GM19043 (cell line): ENCODE measurements around the gene SCAF8.
"Not testable (repeated sequence)": the region's sequence is repeated elsewhere in the genome, so short reads cannot be mapped to it uniquely, and the experiment has no call there.

Experiments
- ATAC-seq: cut with Tn5 transposase; IDR thresholded peaks from one replicate; pipeline ENCODE4 v1.9.1; 2021; ENCODE audit warnings: low read depth; ENCODE audit not compliant: unreplicated experiment

The SCAF8 gene

GRCh38 chr6:154768280-154768679 lies 35.1 kb downstream of the SCAF8 start:
- ATAC-seq = no peak

- ATAC-seq = peak; percentile 96
These were observed 40.4 kb downstream of the SCAF8 start for GRCh38 chr6:154773610-154774089.

- not testable (repeated sequence) for ATAC-seq
These were observed 45.9 kb downstream of the SCAF8 start for GRCh38 chr6:154779157-154779556.

GRCh38 chr6:154782193-154782592 lies 49.0 kb downstream of the SCAF8 start:
- no peak for ATAC-seq

- peak; percentile 67 for ATAC-seq
These were observed 50.0 kb downstream of the SCAF8 start for GRCh38 chr6:154783229-154783628.

- ATAC-seq = no peak
These were observed 51.9 kb downstream of the SCAF8 start for GRCh38 chr6:154785075-154785474.

- no peak for ATAC-seq
These were observed 53.1 kb downstream of the SCAF8 start for GRCh38 chr6:154786144-154786868.

- no peak for ATAC-seq
These were observed 58.5 kb downstream of the SCAF8 start for GRCh38 chr6:154791556-154792317.

- ATAC-seq = no peak
These were observed 59.1 kb downstream of the SCAF8 start for GRCh38 chr6:154792325-154792724.

- ATAC-seq = no peak
These were observed 59.5 kb downstream of the SCAF8 start for GRCh38 chr6:154792761-154793160.

- no peak for ATAC-seq
These were observed 63.3 kb downstream of the SCAF8 start for GRCh38 chr6:154796484-154796883.

GRCh38 chr6:154797857-154798256 lies 64.6 kb downstream of the SCAF8 start:
- no peak for ATAC-seq

GRCh38 chr6:154800338-154800737 lies 67.1 kb downstream of the SCAF8 start:
- no peak for ATAC-seq

GRCh38 chr6:154805288-154805911 lies 72.2 kb downstream of the SCAF8 start:
- ATAC-seq = peak; percentile 69

GRCh38 chr6:154806804-154807203 lies 73.6 kb downstream of the SCAF8 start:
- ATAC-seq = no peak

GRCh38 chr6:154811663-154812062 lies 78.4 kb downstream of the SCAF8 start:
- not testable (repeated sequence) for ATAC-seq

- ATAC-seq = peak; percentile 88
These were observed 80.8 kb downstream of the SCAF8 start for GRCh38 chr6:154814063-154814462.

GRCh38 chr6:154815938-154816820 lies 83.0 kb downstream of the SCAF8 start:
- ATAC-seq = no peak

GRCh38 chr6:154821099-154821498 lies 87.9 kb downstream of the SCAF8 start:
- no peak for ATAC-seq

GRCh38 chr6:154821638-154822037 lies 88.4 kb downstream of the SCAF8 start:
- no peak for ATAC-seq
